Mucosa of rectum (tissue), 2 donors: Measurements from ENCODE around the gene NUCB1.
"Not testable (repeated sequence)": the region's sequence is repeated elsewhere in the genome, so short reads cannot be mapped to it uniquely, and the experiment has no call there.

ENCODE experiments used
- H3K27ac ChIP-seq, 2 donors: one replicate each; pipeline ENCODE4 v1.7.0; 2013; ENCODE audit warnings: inconsistent platforms in 2 of 2, low read depth in 2 of 2, low read length in 2 of 2
- H3K27me3 ChIP-seq, 2 donors: one replicate each; pipeline ENCODE4 v1.7.0; 2013; ENCODE audit warnings: low read length in 2 of 2; ENCODE audit not compliant: control insufficient read depth in 2 of 2, insufficient read depth in 2 of 2
- H3K36me3 ChIP-seq, 2 donors: one replicate each; pipeline ENCODE4 v1.7.0; 2013; ENCODE audit warnings: low read length in 2 of 2; ENCODE audit not compliant: control insufficient read depth in 2 of 2, insufficient read depth in 2 of 2
- H3K4me1 ChIP-seq, 2 donors: one replicate each; pipeline ENCODE4 v1.7.0; 2013; ENCODE audit warnings: low read length in 2 of 2, mild to moderate bottlenecking in 1 of 2; ENCODE audit not compliant: control insufficient read depth in 2 of 2, insufficient read depth in 2 of 2
- H3K4me3 ChIP-seq, 2 donors: one replicate each; pipeline ENCODE4 v1.7.0; 2013; ENCODE audit warnings: low read length in 2 of 2
- H3K9ac ChIP-seq, 2 donors: one replicate each; pipeline ENCODE4 v1.7.0; 2013; ENCODE audit warnings: low read length in 2 of 2, low read depth in 1 of 2, mild to moderate bottlenecking in 1 of 2
- H3K9me3 ChIP-seq, 2 donors: one replicate each; pipeline ENCODE4 v1.7.0; 2013; ENCODE audit warnings: low read length in 2 of 2; ENCODE audit not compliant: control insufficient read depth in 2 of 2
- donor health status: healthy.
- donor health status: Normal muscosa, but diverticular disease.

NUCB1 gene

GRCh38 chr19:48905664-48906063 is 5.6 kb downstream of the NUCB1 start:
- H3K4me1 ChIP-seq, result peaks cover 5 to 8% of the 10 kb centered on the region in 2 donors
- H3K36me3 ChIP-seq, result peaks cover 17 to 32% of the 10 kb centered on the region in 2 donors
- H3K9ac ChIP-seq, result no peak overlapping the region
- no peak overlapping the region for H3K27ac ChIP-seq
- H3K9me3 ChIP-seq, result no peaks in the 10 kb centered on the region
- no peak overlapping the region for H3K4me3 ChIP-seq
- no peaks in the 10 kb centered on the region for H3K27me3 ChIP-seq

GRCh38 chr19:48906324-48906723 is 6.2 kb downstream of the NUCB1 start:
- no peak overlapping the region for H3K4me3 ChIP-seq
- H3K36me3 ChIP-seq, result peaks cover 22 to 37% of the 10 kb centered on the region in 2 donors
- H3K27ac ChIP-seq, result no peak overlapping the region

GRCh38 chr19:48907671-48908070 is 7.6 kb downstream of the NUCB1 start:
- no peak overlapping the region for H3K4me3 ChIP-seq
- no peaks in the 10 kb centered on the region for H3K27me3 ChIP-seq
- H3K36me3 ChIP-seq, result peaks cover 31 to 48% of the 10 kb centered on the region in 2 donors
- no peak overlapping the region for H3K9ac ChIP-seq
- H3K4me1 ChIP-seq, result no peaks in the 10 kb centered on the region
- no peaks in the 10 kb centered on the region for H3K9me3 ChIP-seq
- peak overlapping the region in 1 of 2 donors; percentile 38 for H3K27ac ChIP-seq

More at GRCh38 chr19:48906324-48906723, 6.2 kb downstream of the NUCB1 start:
- Histone ChIP-seq H3K4me1 (peaks cover 0 to 1% of the 10 kb centered on the region in 2 donors), H3K9ac (no peak overlapping the region), H3K27me3 (no peaks in the 10 kb centered on the region), H3K9me3 (no peaks in the 10 kb centered on the region)

GRCh38 chr19:48909424-48910077 is 9.4 kb downstream of the NUCB1 start:
- not testable (repeated sequence) for H3K4me1 ChIP-seq, H3K4me3 ChIP-seq, H3K9ac ChIP-seq, H3K27me3 ChIP-seq, H3K27ac ChIP-seq, H3K9me3 ChIP-seq
- peaks cover 37 to 60% of the 10 kb centered on the region in 2 donors for H3K36me3 ChIP-seq

- H3K4me3 ChIP-seq, result no peak overlapping the region
- H3K36me3 ChIP-seq, result peaks cover 33 to 55% of the 10 kb centered on the region in 2 donors
- H3K4me1 ChIP-seq, result no peaks in the 10 kb centered on the region
- H3K27ac ChIP-seq, result no peak overlapping the region
- H3K27me3 ChIP-seq, result no peaks in the 10 kb centered on the region
- H3K9me3 ChIP-seq, result no peaks in the 10 kb centered on the region
- no peak overlapping the region for H3K9ac ChIP-seq
These were observed 10.7 kb downstream of the NUCB1 start for GRCh38 chr19:48910803-48911202.

- Histone ChIP-seq H3K36me3 (peaks cover 39 to 59% of the 10 kb centered on the region in 2 donors), H3K4me1 (no peaks in the 10 kb centered on the region), H3K27me3 (no peaks in the 10 kb centered on the region), H3K27ac (no peak overlapping the region), H3K9me3 (no peaks in the 10 kb centered on the region), H3K9ac (peak overlapping the region in 1 of 2 donors; percentile 14), H3K4me3 (no peak overlapping the region)
These were observed 13.2 kb downstream of the NUCB1 start for GRCh38 chr19:48913114-48913889.

GRCh38 chr19:48914181-48914580 is 14.1 kb downstream of the NUCB1 start:
- no peaks in the 10 kb centered on the region for H3K9me3 ChIP-seq
- peaks cover 36 to 61% of the 10 kb centered on the region in 2 donors for H3K36me3 ChIP-seq
- H3K4me1 ChIP-seq, result no peaks in the 10 kb centered on the region
- no peak overlapping the region for H3K4me3 ChIP-seq
- no peak overlapping the region for H3K27ac ChIP-seq
- H3K9ac ChIP-seq, result no peak overlapping the region
- no peaks in the 10 kb centered on the region for H3K27me3 ChIP-seq

- Histone ChIP-seq H3K36me3 (peaks cover 33 to 61% of the 10 kb centered on the region in 2 donors), H3K27ac (no peak overlapping the region), H3K9ac (no peak overlapping the region), H3K4me1 (no peaks in the 10 kb centered on the region), H3K27me3 (no peaks in the 10 kb centered on the region), H3K9me3 (no peaks in the 10 kb centered on the region), H3K4me3 (no peak overlapping the region)
These were observed 15.6 kb downstream of the NUCB1 start for GRCh38 chr19:48915757-48916156.

GRCh38 chr19:48918071-48918470 is 18.0 kb downstream of the NUCB1 start:
- Histone ChIP-seq H3K4me1 (no peaks in the 10 kb centered on the region), H3K36me3 (peaks cover 25 to 50% of the 10 kb centered on the region in 2 donors), H3K9ac (no peak overlapping the region), H3K4me3 (no peak overlapping the region), H3K9me3 (no peaks in the 10 kb centered on the region), H3K27ac (no peak overlapping the region), H3K27me3 (no peaks in the 10 kb centered on the region)

- H3K9me3 ChIP-seq, result no peaks in the 10 kb centered on the region
- peaks cover 19 to 43% of the 10 kb centered on the region in 2 donors for H3K36me3 ChIP-seq
- H3K27ac ChIP-seq, result no peak overlapping the region
- H3K4me1 ChIP-seq, result no peaks in the 10 kb centered on the region
- no peaks in the 10 kb centered on the region for H3K27me3 ChIP-seq
- no peak overlapping the region for H3K4me3 ChIP-seq
- no peak overlapping the region for H3K9ac ChIP-seq
These were observed 18.7 kb downstream of the NUCB1 start for GRCh38 chr19:48918801-48919247.
